A673 (cell line): Measurements from ENCODE around the gene CEP192. TPM values are rescaled to one million over a fixed set of nuclear protein-coding genes. Genes with fewer than 3 reads are reported as not detected.

ENCODE experiments used
- BruUV-seq: library from RNA; stranded (reverse); fragments of 400-500 nt; replicated peaks from 2 replicates; lab custom pipeline; 2021; lab: Mats Ljungman, UMichigan
- CTCF ChIA-PET: fragments of 300-600 bp; sonication (Branson Sonifier 250); formaldehyde crosslinking; loops from one replicate; lab custom pipeline; 2022; ENCODE audit warnings: antibody characterized with exemption; lab: Charles Lee
- POLR2A ChIA-PET: fragments of 300-600 bp; sonication (Branson Sonifier 250); formaldehyde crosslinking; loops from one replicate; lab custom pipeline; 2022; ENCODE audit warnings: antibody characterized with exemption; ENCODE audit not compliant: low non-redundant PET; lab: Charles Lee
- DNase-seq: peaks from one replicate; pipeline ENCODE4 v3.0.0-alpha.2; 2015; ENCODE audit warnings: low spot score
- H3K27ac ChIP-seq: fragments of 200-600 bp; sonication (generic); 2 replicates; pipeline ENCODE4 v1.5.1; 2016; ENCODE audit warnings: mixed run types, low read depth, mild to moderate bottlenecking, mixed read lengths, antibody characterized with exemption, low read length; ENCODE audit not compliant: poor library complexity, severe bottlenecking
- H3K27me3 ChIP-seq: fragments of 200-600 bp; sonication (generic); replicated peaks from 2 replicates; pipeline ENCODE4 v1.6.1; 2017; ENCODE audit warnings: mixed run types, low read depth, mild to moderate bottlenecking, mixed read lengths, antibody characterized with exemption, low read length; ENCODE audit not compliant: insufficient read depth, poor library complexity
- H3K36me3 ChIP-seq: fragments of 200-600 bp; sonication (generic); 2 replicates; pipeline ENCODE4 v1.6.1; 2016; ENCODE audit warnings: mixed run types, mild to moderate bottlenecking, mixed read lengths, antibody characterized with exemption, low read length; ENCODE audit not compliant: insufficient read depth, poor library complexity, severe bottlenecking
- H3K4me1 ChIP-seq: fragments of 200-600 bp; sonication (generic); 2 replicates; pipeline ENCODE4 v1.6.1; 2017; ENCODE audit warnings: mixed run types, mild to moderate bottlenecking, mixed read lengths, antibody characterized with exemption, low read length; ENCODE audit not compliant: insufficient read depth, poor library complexity, severe bottlenecking
- H3K4me3 ChIP-seq: fragments of 200-600 bp; sonication (generic); 2 replicates; pipeline ENCODE4 v1.5.1; 2016; ENCODE audit warnings: low read depth, mixed run types, mild to moderate bottlenecking, mixed read lengths, low read length; ENCODE audit not compliant: poor library complexity, severe bottlenecking
- H3K9me3 ChIP-seq: fragments of 200-600 bp; sonication (generic); 2 replicates; pipeline ENCODE4 v1.6.1; 2016; ENCODE audit warnings: mixed run types, low read depth, mild to moderate bottlenecking, mixed read lengths, antibody characterized with exemption, low read length; ENCODE audit not compliant: poor library complexity, severe bottlenecking
- EZH2 ChIP-seq: fragments of 200-600 bp; sonication (generic); IDR thresholded peaks from 2 replicates; pipeline ENCODE4 v1.6.1; 2017; ENCODE audit warnings: borderline replicate concordance, low read depth, mild to moderate bottlenecking, mixed read lengths, antibody characterized with exemption, low read length; ENCODE audit not compliant: poor library complexity, severe bottlenecking
- intact Hi-C: fragments of 100-400 bp; cut with micrococcal nuclease; formaldehyde crosslinking; loops from one replicate; pipeline ENCODE4 v1.10.0; 2022; ENCODE audit not compliant: unreplicated experiment
- total RNA-seq: library from RNA; stranded (reverse); gene quantifications from 2 replicates; pipeline ENCODE4 v1.2.3, GENCODE V29; 2021
- TF ChIP-seq, protein P1 (sequence below): fragments of 300-800, 200-600 bp; sonication (generic); conservative IDR thresholded peaks from 2 replicates; pipeline ENCODE4 v1.5.1; 2017; ENCODE audit warnings: low read depth, mild to moderate bottlenecking, antibody characterized with exemption, low read length, moderate library complexity, mixed read lengths

Gene CEP192
- total RNA-seq, 1 experiment from 2014 or later, result 46.4 TPM

DNA sequence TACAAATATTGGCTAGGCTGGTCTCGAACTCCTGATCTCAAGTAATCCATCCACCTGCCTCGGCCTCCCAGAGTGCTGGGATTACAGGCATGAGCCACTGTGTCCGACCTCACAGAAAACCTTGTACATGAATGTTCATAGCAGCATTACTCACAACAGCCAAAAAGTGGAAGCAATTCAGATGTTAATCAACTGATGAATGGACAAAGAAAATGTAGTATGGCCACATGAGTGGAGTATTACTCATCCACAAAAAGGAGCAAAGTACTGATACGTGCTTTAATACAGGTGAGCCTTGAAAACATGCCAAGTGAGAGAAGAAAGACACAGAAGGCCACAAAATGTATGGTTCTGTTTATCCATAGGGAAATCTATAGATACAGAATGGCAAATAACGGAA is 20.6 kb downstream of the CEP192 start:
- DNase-seq, result no peak
- Histone ChIP-seq H3K9me3 (no peaks in the 10 kb centered on the region), H3K27me3 (no peaks in the 10 kb centered on the region), H3K4me1 (no peaks in the 10 kb centered on the region), H3K4me3 (no peak overlapping the region), H3K36me3 (peaks cover 85% of the 10 kb centered on the region), H3K27ac (no peak overlapping the region)
- POLR2A ChIA-PET, result no interaction called here
- intact Hi-C loops, result no loop called here
- CTCF ChIA-PET, result no interaction called here
- no peak for TF ChIP-seq EZH2
- TF ChIP-seq, protein P1, sequence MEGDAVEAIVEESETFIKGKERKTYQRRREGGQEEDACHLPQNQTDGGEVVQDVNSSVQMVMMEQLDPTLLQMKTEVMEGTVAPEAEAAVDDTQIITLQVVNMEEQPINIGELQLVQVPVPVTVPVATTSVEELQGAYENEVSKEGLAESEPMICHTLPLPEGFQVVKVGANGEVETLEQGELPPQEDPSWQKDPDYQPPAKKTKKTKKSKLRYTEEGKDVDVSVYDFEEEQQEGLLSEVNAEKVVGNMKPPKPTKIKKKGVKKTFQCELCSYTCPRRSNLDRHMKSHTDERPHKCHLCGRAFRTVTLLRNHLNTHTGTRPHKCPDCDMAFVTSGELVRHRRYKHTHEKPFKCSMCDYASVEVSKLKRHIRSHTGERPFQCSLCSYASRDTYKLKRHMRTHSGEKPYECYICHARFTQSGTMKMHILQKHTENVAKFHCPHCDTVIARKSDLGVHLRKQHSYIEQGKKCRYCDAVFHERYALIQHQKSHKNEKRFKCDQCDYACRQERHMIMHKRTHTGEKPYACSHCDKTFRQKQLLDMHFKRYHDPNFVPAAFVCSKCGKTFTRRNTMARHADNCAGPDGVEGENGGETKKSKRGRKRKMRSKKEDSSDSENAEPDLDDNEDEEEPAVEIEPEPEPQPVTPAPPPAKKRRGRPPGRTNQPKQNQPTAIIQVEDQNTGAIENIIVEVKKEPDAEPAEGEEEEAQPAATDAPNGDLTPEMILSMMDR, result no peak
- BruUV-seq, result no TSS peak

DNA sequence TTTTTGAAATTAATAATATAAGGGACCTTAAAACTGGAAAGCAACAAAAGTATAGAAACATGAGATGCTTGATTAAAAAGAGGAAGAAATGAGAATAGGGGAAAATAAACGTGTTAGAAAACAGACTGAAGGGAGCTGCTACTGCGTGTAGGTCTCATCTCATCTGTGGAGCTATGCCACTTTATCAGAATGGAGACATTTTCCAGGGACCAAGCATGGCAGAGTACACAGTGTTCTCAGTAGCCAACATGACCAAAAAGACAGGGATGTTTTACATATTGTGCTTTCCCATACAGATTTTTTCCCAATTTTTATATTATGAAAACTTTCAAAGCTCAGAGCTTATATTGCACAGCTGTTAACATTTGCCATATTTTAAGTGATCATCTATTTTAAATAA is 23.1 kb downstream of the CEP192 start:
- no peak for DNase-seq
- BruUV-seq, result no TSS peak
- Histone ChIP-seq H3K36me3 (peaks cover 98% of the 10 kb centered on the region), H3K4me1 (no peaks in the 10 kb centered on the region), H3K27ac (no peak overlapping the region), H3K4me3 (no peak overlapping the region), H3K9me3 (no peaks in the 10 kb centered on the region), H3K27me3 (no peaks in the 10 kb centered on the region)
- ChIA-PET POLR2A (interaction anchor here (0.5 kb wide), 1 partner anchor 660 kb away, joined by 13 read pairs; no protein-coding TSS in a partner anchor), CTCF (no interaction called here)
- intact Hi-C loops, result no loop called here
- TF ChIP-seq, protein P1, result no peak
- no peak for TF ChIP-seq EZH2

DNA sequence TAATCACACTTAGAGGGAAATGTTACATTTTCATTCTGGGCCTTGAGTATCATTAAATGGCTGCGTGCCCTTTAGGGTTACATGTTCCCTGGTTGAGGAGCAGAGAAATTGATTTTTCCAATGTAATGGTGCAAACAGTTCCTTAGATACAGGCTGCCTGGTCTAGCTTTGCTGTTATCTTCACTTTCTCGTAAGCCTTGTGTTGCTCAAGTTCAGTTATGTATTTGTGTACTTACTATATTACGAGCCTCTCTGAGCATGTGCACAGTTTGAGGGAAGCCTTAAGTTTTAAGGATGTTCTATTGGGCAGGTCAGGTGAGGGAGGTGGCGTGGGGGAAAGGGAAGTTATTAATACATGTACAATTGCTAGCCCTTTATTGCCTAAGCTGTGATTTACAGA is 23.7 kb downstream of the CEP192 start:
- no peaks in the 10 kb centered on the region for H3K27me3 ChIP-seq
- CTCF ChIA-PET, result no interaction called here
- no peaks in the 10 kb centered on the region for H3K4me1 ChIP-seq
- POLR2A ChIA-PET, result interaction anchor here (0.5 kb wide), 1 partner anchor 661 kb away, joined by 13 read pairs; no protein-coding TSS in a partner anchor
- no peak overlapping the region for H3K4me3 ChIP-seq
- no TSS peak for BruUV-seq
- H3K9me3 ChIP-seq, result no peaks in the 10 kb centered on the region
- no peak overlapping the region for H3K27ac ChIP-seq
- intact Hi-C loops, result no loop called here
- H3K36me3 ChIP-seq, result peaks cover 94% of the 10 kb centered on the region
- TF ChIP-seq, protein P1, result no peak
- no peak for DNase-seq
